NCI-H1105 (cell line): Measurements from ENCODE around the gene MARK3.

Source experiments
- DNase-seq: peaks from one replicate; lab custom pipeline; 2025; lab: John Stamatoyannopoulos, UW

MARK3 gene

GRCh38 chr14:103367995-103368394 is 17.2 kb upstream of the MARK3 start:
- DNase-seq: no peak

- DNase-seq: no peak
Measured at GRCh38 chr14:103370087-103370486, 15.1 kb upstream of the MARK3 start.

GRCh38 chr14:103372017-103372416 is 13.2 kb upstream of the MARK3 start:
- no peak for DNase-seq

GRCh38 chr14:103372552-103373304 is 12.5 kb upstream of the MARK3 start:
- no peak for DNase-seq

- DNase-seq: no peak
Measured at GRCh38 chr14:103374121-103374520, 11.1 kb upstream of the MARK3 start.

GRCh38 chr14:103377522-103378037 is 7.6 kb upstream of the MARK3 start:
- no peak for DNase-seq

GRCh38 chr14:103378038-103378854 is 7.0 kb upstream of the MARK3 start:
- DNase-seq: no peak

- DNase-seq: no peak
Measured at GRCh38 chr14:103380719-103381377, 4.4 kb upstream of the MARK3 start.

- DNase-seq: no peak
Measured at GRCh38 chr14:103382376-103382775, 2.8 kb upstream of the MARK3 start.

- no peak for DNase-seq
Measured at GRCh38 chr14:103384450-103385151, 614 bp upstream of the MARK3 start.

GRCh38 chr14:103385929-103386712 is 906 bp downstream of the MARK3 start:
- DNase-seq: no peak

- no peak for DNase-seq
Measured at GRCh38 chr14:103386713-103387329, 1.6 kb downstream of the MARK3 start.

- no peak for DNase-seq
Measured at GRCh38 chr14:103388664-103389063, 3.4 kb downstream of the MARK3 start.

- no peak for DNase-seq
Measured at GRCh38 chr14:103390605-103391004, 5.4 kb downstream of the MARK3 start.

GRCh38 chr14:103391048-103391447 is 5.8 kb downstream of the MARK3 start:
- DNase-seq: no peak

- no peak for DNase-seq
Measured at GRCh38 chr14:103392106-103392505, 6.9 kb downstream of the MARK3 start.

GRCh38 chr14:103392572-103392971 is 7.4 kb downstream of the MARK3 start:
- no peak for DNase-seq

GRCh38 chr14:103393070-103393469 is 7.9 kb downstream of the MARK3 start:
- DNase-seq: no peak

- DNase-seq: no peak
Measured at GRCh38 chr14:103393676-103394626, 8.7 kb downstream of the MARK3 start.

GRCh38 chr14:103395244-103395643 is 10.0 kb downstream of the MARK3 start:
- no peak for DNase-seq
